Measurements from ENCODE around the gene PADI1.

Gene PADI1

GRCh38 chr1:17225140-17225539 is 20.2 kb downstream of the PADI1 start:
- no peak for TF ChIP-seq CTCF (conservative IDR thresholded peaks at IDR 0.05; ENCODE audit: low read depth, low read length)
- no peak overlapping the region for H3K4me3 ChIP-seq (ENCODE audit: low read depth, low read length)
- DNase-seq (ENCODE audit: low read depth): no peak

- no peak for DNase-seq (ENCODE audit: low read depth)
- no peak for TF ChIP-seq CTCF (conservative IDR thresholded peaks at IDR 0.05; ENCODE audit: low read depth, low read length)
- no peak overlapping the region for H3K4me3 ChIP-seq (ENCODE audit: low read depth, low read length)
Measured at GRCh38 chr1:17227358-17227915, 22.5 kb downstream of the PADI1 start.

- no peak for TF ChIP-seq CTCF (conservative IDR thresholded peaks at IDR 0.05; ENCODE audit: low read depth, low read length)
- DNase-seq (ENCODE audit: low read depth): no peak
- H3K4me3 ChIP-seq (ENCODE audit: low read depth, low read length): no peak overlapping the region
Measured at GRCh38 chr1:17228619-17229018, 23.7 kb downstream of the PADI1 start.

- H3K4me3 ChIP-seq (ENCODE audit: low read depth, low read length): no peak overlapping the region
- DNase-seq (ENCODE audit: low read depth): no peak
- TF ChIP-seq CTCF (conservative IDR thresholded peaks at IDR 0.05; ENCODE audit: low read depth, low read length): no peak
Measured at GRCh38 chr1:17229379-17229778, 24.5 kb downstream of the PADI1 start.

GRCh38 chr1:17230106-17230505 is 25.2 kb downstream of the PADI1 start:
- no peak for DNase-seq (ENCODE audit: low read depth)
- no peak overlapping the region for H3K4me3 ChIP-seq (ENCODE audit: low read depth, low read length)
- no peak for TF ChIP-seq CTCF (conservative IDR thresholded peaks at IDR 0.05; ENCODE audit: low read depth, low read length)

- H3K4me3 ChIP-seq (ENCODE audit: low read depth, low read length): no peak overlapping the region
- TF ChIP-seq CTCF (conservative IDR thresholded peaks at IDR 0.05; ENCODE audit: low read depth, low read length): no peak
- no peak for DNase-seq (ENCODE audit: low read depth)
Measured at GRCh38 chr1:17230671-17231310, 25.9 kb downstream of the PADI1 start.

Measured in choroid plexus epithelial cell (primary cell).